DMS79 (cell line): ENCODE results near the gene TSGA10IP.

ENCODE experiments used
- DNase-seq: peaks from one replicate; lab custom pipeline; 2025; lab: John Stamatoyannopoulos, UW

TSGA10IP gene

GRCh38 chr11:65945430-65945911 lies at the start of gene TSGA10IP:
TSS of gene TSGA10IP (plus strand) at chr11:65945480. CDS start at chr11:65945676, 196 bp downstream.
- DNase-seq = no peak

GRCh38 chr11:65895482-65895981 lies 49.7 kb upstream of the TSGA10IP start:
- DNase-seq = no peak

GRCh38 chr11:65896034-65896999 lies 49.0 kb upstream of the TSGA10IP start:
- DNase-seq = no peak

- DNase-seq = no peak
Observed at GRCh38 chr11:65897020-65897471, 48.2 kb upstream of the TSGA10IP start.

- no peak for DNase-seq
Observed at GRCh38 chr11:65898656-65899355, 46.5 kb upstream of the TSGA10IP start.

- no peak for DNase-seq
Observed at GRCh38 chr11:65899356-65900124, 45.7 kb upstream of the TSGA10IP start.

GRCh38 chr11:65900125-65900898 lies 45.0 kb upstream of the TSGA10IP start, which contains the start of gene FOSL1:
TSS of gene FOSL1 (minus strand) at chr11:65900388. CDS start at chr11:65900339, 49 bp downstream.
- peak; percentile 56 for DNase-seq

- no peak for DNase-seq
Observed at GRCh38 chr11:65900899-65901180, 44.4 kb upstream of the TSGA10IP start.

- DNase-seq = no peak
Observed at GRCh38 chr11:65903068-65903481, 42.2 kb upstream of the TSGA10IP start.

GRCh38 chr11:65903715-65904114 lies 41.6 kb upstream of the TSGA10IP start:
- DNase-seq = no peak

- DNase-seq = no peak
Observed at GRCh38 chr11:65906602-65907001, 38.7 kb upstream of the TSGA10IP start.

GRCh38 chr11:65907878-65908277 lies 37.4 kb upstream of the TSGA10IP start:
- DNase-seq = no peak

- DNase-seq = no peak
Observed at GRCh38 chr11:65911682-65912568, 33.4 kb upstream of the TSGA10IP start.

GRCh38 chr11:65912845-65913244 lies 32.4 kb upstream of the TSGA10IP start:
- no peak for DNase-seq

- no peak for DNase-seq
Observed at GRCh38 chr11:65915101-65915820, 30.0 kb upstream of the TSGA10IP start.

GRCh38 chr11:65915821-65916251 lies 29.4 kb upstream of the TSGA10IP start:
- no peak for DNase-seq

GRCh38 chr11:65916391-65916790 lies 28.9 kb upstream of the TSGA10IP start:
- no peak for DNase-seq

GRCh38 chr11:65917077-65917433 lies 28.2 kb upstream of the TSGA10IP start:
- DNase-seq = no peak

- no peak for DNase-seq
Observed at GRCh38 chr11:65917434-65918210, 27.7 kb upstream of the TSGA10IP start.
